Lung (tissue), 12 donors: ENCODE data around the gene SLC2A9. TPM values are rescaled to one million over a fixed set of nuclear protein-coding genes. Genes with fewer than 3 reads are reported as not detected.

Experiments
- ATAC-seq: fragments of 200-7000 bp; cut with Tn5 transposase; one replicate; pipeline ENCODE4 v1.9.1; 2020; ENCODE audit warnings: moderate number of reproducible peaks; ENCODE audit not compliant: insufficient read depth, low FRiP score
- DNase-seq, 3 donors: peaks; one replicate each; pipeline ENCODE4 v3.0.0-alpha.2; 2013 to 2017
- H3K27ac ChIP-seq, 2 donors: one replicate each; pipeline ENCODE4 v1.5.1; 2013; ENCODE audit warnings: mild to moderate bottlenecking in 2 of 2, moderate library complexity in 2 of 2, control low read depth in 1 of 2, inconsistent platforms in 1 of 2, low read depth in 1 of 2, low read length in 1 of 2
- H3K27me3 ChIP-seq, 3 donors: one replicate each; pipeline ENCODE4 v1.5.1; 2013; ENCODE audit warnings: low read length in 2 of 3; ENCODE audit not compliant: control insufficient read depth in 3 of 3, insufficient read depth in 3 of 3
- H3K36me3 ChIP-seq, 4 donors: one replicate each; pipeline ENCODE4 v1.5.1; 2013; ENCODE audit warnings: low read length in 4 of 4, mild to moderate bottlenecking in 1 of 4, moderate library complexity in 1 of 4; ENCODE audit not compliant: control insufficient read depth in 4 of 4, insufficient read depth in 4 of 4
- H3K4me1 ChIP-seq, 5 donors: one replicate each; pipeline ENCODE4 v1.5.1; 2013; ENCODE audit warnings: low read length in 5 of 5, mild to moderate bottlenecking in 2 of 5, moderate library complexity in 1 of 5; ENCODE audit not compliant: control insufficient read depth in 5 of 5, insufficient read depth in 5 of 5
- H3K4me3 ChIP-seq: one replicate; pipeline ENCODE4 v1.5.1; 2013; ENCODE audit warnings: mild to moderate bottlenecking, control low read depth, moderate library complexity
- H3K9ac ChIP-seq, 2 donors: one replicate each; pipeline ENCODE4 v1.5.1; 2013; ENCODE audit warnings: low read length in 2 of 2, control low read depth in 1 of 2; ENCODE audit not compliant: insufficient read depth in 1 of 2
- H3K9me3 ChIP-seq, 4 donors: one replicate each; pipeline ENCODE4 v1.5.1; 2013; ENCODE audit warnings: low read length in 3 of 4, mild to moderate bottlenecking in 1 of 4, moderate library complexity in 1 of 4; ENCODE audit not compliant: control insufficient read depth in 4 of 4, insufficient read depth in 3 of 4
- WGBS, 2 donors: extraction: QIAGEN DNeasy Blood & Tissue Kit; methylation state at CpG; one replicate each; pipeline ENCODE4 v1.1.7; 2013; 5-methylcytosine and 5-hydroxymethylcytosine counted together
- polyA plus RNA-seq, 2 donors: library from polyadenylated mRNA; stranded (reverse); fragments of 200-250 nt; gene quantifications; one replicate each; pipeline ENCODE4 v1.2.1, GENCODE V29; 2013
- total RNA-seq, 2 donors: library from RNA; depleted of rRNA in 1 of 2; stranded (reverse); fragments of >200 nt in 1 of 2; gene quantifications; one replicate each; pipeline ENCODE4 v1.2.1, GENCODE V29; 2014 to 2021
- TF ChIP-seq, protein P1 (sequence below): IDR thresholded peaks from 2 replicates; pipeline ENCODE4 v1.5.1; 2012; ENCODE audit warnings: mild to moderate bottlenecking; ENCODE audit errors: control extremely low read depth, extremely low read depth
- donor health status: control.
- donor health status: control.
- donor health status: Bipolar disorder and iron deficiency.
- donor health status: healthy.
- donor health status: DM: yes; HTN: yes; CAD: no.

The SLC2A9 gene
- total and polyA plus RNA-seq, 4 donors = 2.9 to 18.6 (median 7.6) TPM

DNA sequence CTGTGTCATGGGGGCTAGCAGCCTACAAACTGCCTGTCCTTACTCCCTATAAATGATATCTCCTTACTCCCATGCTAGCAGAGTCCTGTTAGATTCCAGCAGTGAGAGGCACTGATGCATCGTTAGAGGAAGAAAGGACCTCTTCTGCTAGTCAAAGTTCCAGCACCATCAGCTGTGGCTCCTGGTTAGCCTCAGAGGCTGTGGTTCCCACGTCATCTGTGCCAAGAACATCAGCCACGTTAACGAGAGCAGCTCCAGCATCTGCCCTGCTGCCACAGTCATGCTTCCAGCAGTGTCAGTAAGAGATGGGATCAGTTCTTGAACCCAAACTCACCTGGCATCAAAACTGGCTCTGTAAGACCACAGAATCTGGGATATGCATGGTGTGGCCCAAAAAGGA is 88.5 kb downstream of the SLC2A9 start:
- H3K4me1 ChIP-seq = no peaks in the 10 kb centered on the region
- H3K9me3 ChIP-seq = no peaks in the 10 kb centered on the region
- H3K27ac ChIP-seq = no peak overlapping the region
- H3K9ac ChIP-seq = no peak overlapping the region
- H3K27me3 ChIP-seq = no peaks in the 10 kb centered on the region
- TF ChIP-seq, protein P1, sequence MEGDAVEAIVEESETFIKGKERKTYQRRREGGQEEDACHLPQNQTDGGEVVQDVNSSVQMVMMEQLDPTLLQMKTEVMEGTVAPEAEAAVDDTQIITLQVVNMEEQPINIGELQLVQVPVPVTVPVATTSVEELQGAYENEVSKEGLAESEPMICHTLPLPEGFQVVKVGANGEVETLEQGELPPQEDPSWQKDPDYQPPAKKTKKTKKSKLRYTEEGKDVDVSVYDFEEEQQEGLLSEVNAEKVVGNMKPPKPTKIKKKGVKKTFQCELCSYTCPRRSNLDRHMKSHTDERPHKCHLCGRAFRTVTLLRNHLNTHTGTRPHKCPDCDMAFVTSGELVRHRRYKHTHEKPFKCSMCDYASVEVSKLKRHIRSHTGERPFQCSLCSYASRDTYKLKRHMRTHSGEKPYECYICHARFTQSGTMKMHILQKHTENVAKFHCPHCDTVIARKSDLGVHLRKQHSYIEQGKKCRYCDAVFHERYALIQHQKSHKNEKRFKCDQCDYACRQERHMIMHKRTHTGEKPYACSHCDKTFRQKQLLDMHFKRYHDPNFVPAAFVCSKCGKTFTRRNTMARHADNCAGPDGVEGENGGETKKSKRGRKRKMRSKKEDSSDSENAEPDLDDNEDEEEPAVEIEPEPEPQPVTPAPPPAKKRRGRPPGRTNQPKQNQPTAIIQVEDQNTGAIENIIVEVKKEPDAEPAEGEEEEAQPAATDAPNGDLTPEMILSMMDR = no peak
- WGBS, 2 donors = 85 to 89% methylated on average over 4 of the region's 4 CpGs
- H3K4me3 ChIP-seq = no peak overlapping the region
- ATAC-seq (no peak), DNase-seq (no peak)
- no peaks in the 10 kb centered on the region for H3K36me3 ChIP-seq

GRCh38 chr4:9931146-9931545 is 90.2 kb downstream of the SLC2A9 start:
- Histone ChIP-seq H3K27ac (no peak overlapping the region), H3K4me3 (no peak overlapping the region), H3K9ac (no peak overlapping the region), H3K36me3 (no peaks in the 10 kb centered on the region), H3K9me3 (no peaks in the 10 kb centered on the region), H3K4me1 (no peaks in the 10 kb centered on the region), H3K27me3 (no peaks in the 10 kb centered on the region)
- DNase-seq (no peak), ATAC-seq (no peak)
- WGBS, 2 donors = 77 to 78% methylated on average over 1 of the region's 1 CpG
- TF ChIP-seq, protein P1 = no peak

DNA sequence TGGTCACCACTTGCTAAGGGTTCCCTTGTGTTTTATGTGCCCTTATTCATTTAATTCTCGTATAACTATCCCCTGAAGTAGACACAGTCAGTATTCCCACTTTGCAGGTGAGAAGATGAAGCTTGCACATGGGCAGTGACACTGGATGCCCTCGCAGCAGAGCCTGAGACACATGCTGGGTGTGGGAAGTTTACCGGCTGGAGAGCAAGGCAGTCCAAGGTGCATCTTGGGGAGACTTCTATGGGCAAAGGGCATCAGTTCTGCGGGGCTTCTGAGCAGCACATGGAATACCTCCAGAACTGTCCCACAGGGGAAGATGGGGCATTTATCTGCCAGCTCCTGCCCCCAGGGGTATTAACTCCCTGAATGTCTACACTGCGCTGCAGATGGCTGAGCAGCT is 92.2 kb downstream of the SLC2A9 start:
- TF ChIP-seq, protein P1 = no peak
- H3K9me3 ChIP-seq = no peaks in the 10 kb centered on the region
- H3K27me3 ChIP-seq = no peaks in the 10 kb centered on the region
- no peaks in the 10 kb centered on the region for H3K4me1 ChIP-seq
- no peak overlapping the region for H3K27ac ChIP-seq
- no peak for ATAC-seq
- WGBS, 2 donors = 91 to 92% methylated on average over 5 of the region's 5 CpGs
- DNase-seq = no peak
- no peak overlapping the region for H3K9ac ChIP-seq
- H3K4me3 ChIP-seq = no peak overlapping the region
- no peaks in the 10 kb centered on the region for H3K36me3 ChIP-seq

DNA sequence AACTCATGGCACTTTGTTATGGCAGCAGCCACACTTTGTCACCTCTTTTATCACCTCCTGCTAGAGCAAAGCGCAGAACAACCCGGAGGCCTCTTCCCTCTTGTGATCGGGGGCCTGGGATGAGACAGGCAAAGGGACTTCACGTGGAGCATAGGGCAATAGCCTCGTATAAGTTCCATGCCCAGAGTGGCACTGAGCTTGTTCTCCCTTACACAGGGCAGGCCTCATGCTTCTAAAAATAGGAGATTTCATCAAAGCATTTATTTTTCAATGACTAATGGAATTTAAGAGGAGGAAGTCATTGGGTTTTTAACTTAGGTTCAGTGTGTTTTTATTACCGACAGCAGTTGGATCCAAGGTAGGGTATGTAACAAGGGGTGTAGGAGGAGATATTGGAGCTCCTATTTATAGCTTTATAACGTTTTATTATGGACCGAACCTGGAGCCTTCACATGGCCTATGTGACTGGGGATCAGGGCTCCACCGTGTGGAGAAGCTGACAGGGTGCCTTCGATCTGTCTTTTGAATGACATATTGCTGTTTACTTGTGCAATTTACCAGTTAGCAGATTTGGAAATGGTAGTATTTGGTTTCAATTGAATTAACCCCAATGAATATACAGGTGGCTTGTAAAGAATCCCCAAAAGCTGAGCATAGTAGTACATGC is 93.8 kb downstream of the SLC2A9 start:
- DNase-seq (no peak), ATAC-seq (no peak)
- H3K36me3 ChIP-seq = no peaks in the 10 kb centered on the region
- H3K27ac ChIP-seq = no peak overlapping the region
- no peaks in the 10 kb centered on the region for H3K9me3 ChIP-seq
- H3K27me3 ChIP-seq = no peaks in the 10 kb centered on the region
- H3K4me1 ChIP-seq = no peaks in the 10 kb centered on the region
- TF ChIP-seq, protein P1 = no peak
- 64 to 76% methylated on average over 10 of the region's 10 CpGs for WGBS, 2 donors
- H3K4me3 ChIP-seq = no peak overlapping the region
- H3K9ac ChIP-seq = no peak overlapping the region
